Activated CD8-positive, alpha-beta T cell treated with anti-CD3 and anti-CD28 coated beads, Interleukin-2, amount 10 ng/mL, durations not matched to agents 7 days and 5 days (primary cell): ENCODE data around the gene RDH14. TPM values are rescaled to one million over a fixed set of nuclear protein-coding genes. Genes with fewer than 3 reads are reported as not detected.

Experiments
- ATAC-seq: fragments of 150-1000 bp; cut with Tn5 transposase; one replicate; pipeline ENCODE4 v1.10.0; 2021; ENCODE audit warnings: moderate library complexity
- CTCF ChIA-PET: fragments of 350-600 bp; sonication (Branson Sonifier 250); formaldehyde crosslinking; loops from one replicate; lab custom pipeline; 2021; ENCODE audit warnings: antibody characterized with exemption; lab: Charles Lee
- POLR2A ChIA-PET: fragments of 350-600 bp; sonication (Branson Sonifier 250); formaldehyde crosslinking; loops from one replicate; lab custom pipeline; 2021; ENCODE audit warnings: antibody characterized with exemption; lab: Charles Lee
- DNase-seq: peaks from one replicate; pipeline ENCODE4 v3.0.0-alpha.2; 2020
- H3K27ac Mint-ChIP-seq: one replicate; pipeline ENCODE4 v1.8.0; 2021; ENCODE audit warnings: mild to moderate bottlenecking, mixed read lengths
- H3K27me3 Mint-ChIP-seq: one replicate; pipeline ENCODE4 v1.8.0; 2021; ENCODE audit warnings: low read depth, mixed read lengths
- H3K36me3 Mint-ChIP-seq: one replicate; pipeline ENCODE4 v1.8.0; 2021; ENCODE audit warnings: low read depth, mixed read lengths
- H3K4me1 Mint-ChIP-seq: one replicate; pipeline ENCODE4 v1.8.0; 2021; ENCODE audit warnings: low read depth, mixed read lengths
- H3K4me3 Mint-ChIP-seq: one replicate; pipeline ENCODE4 v1.8.0; 2021; ENCODE audit warnings: mild to moderate bottlenecking, mixed read lengths
- H3K9me3 Mint-ChIP-seq: one replicate; pipeline ENCODE4 v1.8.0; 2022; ENCODE audit warnings: mixed read lengths; ENCODE audit not compliant: insufficient read depth
- total RNA-seq, 2 experiments: library from RNA; stranded (reverse); gene quantifications; one replicate each; pipeline ENCODE4 v1.2.3, GENCODE V29; 2021

The RDH14 gene, protein sequence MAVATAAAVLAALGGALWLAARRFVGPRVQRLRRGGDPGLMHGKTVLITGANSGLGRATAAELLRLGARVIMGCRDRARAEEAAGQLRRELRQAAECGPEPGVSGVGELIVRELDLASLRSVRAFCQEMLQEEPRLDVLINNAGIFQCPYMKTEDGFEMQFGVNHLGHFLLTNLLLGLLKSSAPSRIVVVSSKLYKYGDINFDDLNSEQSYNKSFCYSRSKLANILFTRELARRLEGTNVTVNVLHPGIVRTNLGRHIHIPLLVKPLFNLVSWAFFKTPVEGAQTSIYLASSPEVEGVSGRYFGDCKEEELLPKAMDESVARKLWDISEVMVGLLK
- 10 to 100 TPM; 14.6 to 15.7 TPM for total RNA-seq

DNA sequence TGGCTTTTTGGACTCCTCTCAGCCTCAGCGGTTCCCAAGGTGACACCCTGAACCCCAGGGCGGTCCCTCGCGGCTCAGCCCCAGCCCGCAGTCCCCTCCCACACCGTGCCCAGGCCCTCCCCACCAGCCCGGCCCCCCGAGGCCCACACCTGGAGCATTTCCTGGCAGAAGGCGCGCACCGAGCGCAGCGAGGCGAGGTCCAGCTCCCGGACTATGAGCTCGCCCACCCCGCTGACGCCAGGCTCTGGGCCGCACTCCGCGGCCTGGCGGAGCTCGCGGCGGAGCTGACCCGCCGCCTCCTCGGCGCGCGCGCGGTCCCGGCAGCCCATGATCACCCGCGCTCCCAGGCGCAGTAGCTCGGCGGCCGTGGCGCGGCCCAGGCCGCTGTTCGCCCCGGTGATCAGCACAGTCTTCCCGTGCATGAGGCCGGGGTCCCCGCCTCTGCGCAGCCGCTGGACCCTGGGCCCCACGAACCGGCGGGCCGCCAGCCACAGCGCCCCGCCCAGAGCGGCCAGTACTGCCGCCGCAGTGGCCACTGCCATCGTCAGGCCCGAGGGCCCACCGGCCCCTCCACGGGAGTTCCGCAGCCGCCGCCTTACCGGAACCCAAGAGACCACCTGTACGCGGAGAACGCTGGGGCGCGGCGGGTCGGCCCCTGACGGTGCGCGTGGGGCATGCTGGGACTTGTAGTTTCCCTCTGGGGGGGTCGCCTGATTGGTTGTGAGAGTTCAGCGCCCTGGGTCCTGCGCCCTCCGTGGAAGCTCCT lies at the start of gene RDH14:
Gene RDH14 (minus strand): TSS at position 623 of the 766 bp plus-strand sequence. CDS start 81 bp downstream, at position 542.
- Mint-ChIP-seq H3K27me3 (no peaks in the 10 kb centered on the region), H3K36me3 (peaks cover 53% of the 10 kb centered on the region), H3K4me3 (peak within 1 kb of the TSS; percentile 89), H3K4me1 (peaks cover 34% of the 10 kb centered on the region), H3K27ac (peak within 1 kb of the TSS; percentile 96), H3K9me3 (no peaks in the 10 kb centered on the region)
- ChIA-PET POLR2A (interaction anchor here (0.5 to 1.8 kb wide), 12 partner anchors 8 to 1341 kb away, joined by 3 to 11 read pairs (median 3); partner anchors contain the start of gene TTC32), CTCF (interaction anchor here (0.8 to 1.4 kb wide), 6 partner anchors 12 to 42 kb away, joined by 3 to 8 read pairs (median 4); no protein-coding TSS in a partner anchor)
- peak; percentile 95 for DNase-seq
- ATAC-seq = peak; percentile 92

DNA sequence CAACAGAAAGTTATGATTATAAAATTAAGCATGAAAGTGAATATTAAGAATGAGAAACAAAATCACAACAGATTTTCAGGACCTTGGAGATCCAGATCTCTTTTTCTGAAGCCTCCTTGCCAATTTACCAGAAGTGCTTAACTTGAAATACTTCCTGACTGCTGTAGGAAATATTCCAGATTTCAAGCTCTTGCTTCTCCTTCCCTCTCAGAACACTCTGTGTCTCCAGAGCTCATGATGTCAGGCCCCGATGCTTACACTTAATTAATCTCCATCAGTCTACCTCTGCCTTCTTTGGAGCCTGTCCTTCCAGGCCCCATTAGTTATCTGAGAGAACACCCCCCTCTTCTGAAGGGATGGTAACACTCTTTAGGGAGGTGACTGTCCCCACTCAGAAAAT lies 49.6 kb upstream of the RDH14 start:
- no peak overlapping the region for H3K27ac Mint-ChIP-seq
- no peaks in the 10 kb centered on the region for H3K27me3 Mint-ChIP-seq
- no peaks in the 10 kb centered on the region for H3K9me3 Mint-ChIP-seq
- H3K36me3 Mint-ChIP-seq = no peaks in the 10 kb centered on the region
- ChIA-PET CTCF (interaction anchor here (1.1 kb wide), 1 partner anchor 51 kb away, joined by 3 read pairs; no protein-coding TSS in a partner anchor), POLR2A (no interaction called here)
- ATAC-seq = no peak
- no peak overlapping the region for H3K4me3 Mint-ChIP-seq
- DNase-seq = no peak
- H3K4me1 Mint-ChIP-seq = peaks cover 2% of the 10 kb centered on the region

DNA sequence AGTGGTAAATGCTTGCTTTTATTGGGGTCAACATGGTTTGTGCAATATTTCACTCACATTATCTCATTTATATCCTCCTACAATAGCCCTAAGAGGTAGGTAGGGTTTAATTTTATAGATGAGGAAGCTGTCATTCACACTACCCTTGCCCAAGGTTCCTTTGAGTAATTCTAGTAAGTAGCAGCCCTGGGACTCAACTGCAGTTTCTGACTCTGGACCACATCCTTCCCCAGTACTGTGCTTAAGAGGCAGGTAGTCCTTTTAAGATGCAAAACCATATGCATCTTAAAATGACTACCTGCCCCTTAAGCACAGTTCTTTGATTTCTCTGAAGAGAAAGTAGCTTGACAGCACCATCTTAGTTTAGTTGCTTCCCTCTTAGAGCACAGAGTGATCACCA lies 44.7 kb upstream of the RDH14 start:
- peaks cover 5% of the 10 kb centered on the region for H3K4me1 Mint-ChIP-seq
- POLR2A ChIA-PET = interaction anchor here (0.8 kb wide), 1 partner anchor 44 kb away, joined by 3 read pairs; no protein-coding TSS in a partner anchor
- H3K9me3 Mint-ChIP-seq = no peaks in the 10 kb centered on the region
- no peak overlapping the region for H3K4me3 Mint-ChIP-seq
- H3K27ac Mint-ChIP-seq = no peak overlapping the region
- DNase-seq = no peak
- H3K36me3 Mint-ChIP-seq = no peaks in the 10 kb centered on the region
- no peaks in the 10 kb centered on the region for H3K27me3 Mint-ChIP-seq
- CTCF ChIA-PET = interaction anchor here (1.0 to 1.1 kb wide), 2 partner anchors 10 to 145 kb away, joined by 3 read pairs; no protein-coding TSS in a partner anchor
- ATAC-seq = no peak

DNA sequence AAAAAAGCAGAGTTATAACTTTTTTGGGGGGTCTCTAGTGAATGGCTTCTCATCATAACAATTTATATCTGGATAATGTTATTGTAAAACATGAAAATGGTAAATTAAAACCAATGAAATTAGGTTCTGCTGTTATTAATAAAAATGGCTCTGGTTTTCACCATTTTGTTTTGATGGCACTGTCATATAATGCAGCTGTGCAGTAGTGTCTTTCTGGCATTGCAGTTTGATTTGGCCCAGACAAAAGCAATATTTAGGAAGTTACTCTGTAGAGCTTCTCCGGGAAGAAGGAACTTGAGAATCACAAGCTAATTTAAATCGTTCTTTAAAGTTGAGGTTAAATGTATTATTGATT lies 44.1 kb upstream of the RDH14 start:
- ATAC-seq = no peak
- no peaks in the 10 kb centered on the region for H3K9me3 Mint-ChIP-seq
- no peak for DNase-seq
- CTCF ChIA-PET = no interaction called here
- H3K36me3 Mint-ChIP-seq = no peaks in the 10 kb centered on the region
- H3K27me3 Mint-ChIP-seq = no peaks in the 10 kb centered on the region
- peaks cover 5% of the 10 kb centered on the region for H3K4me1 Mint-ChIP-seq
- H3K4me3 Mint-ChIP-seq = no peak overlapping the region
- POLR2A ChIA-PET = no interaction called here
- no peak overlapping the region for H3K27ac Mint-ChIP-seq

DNA sequence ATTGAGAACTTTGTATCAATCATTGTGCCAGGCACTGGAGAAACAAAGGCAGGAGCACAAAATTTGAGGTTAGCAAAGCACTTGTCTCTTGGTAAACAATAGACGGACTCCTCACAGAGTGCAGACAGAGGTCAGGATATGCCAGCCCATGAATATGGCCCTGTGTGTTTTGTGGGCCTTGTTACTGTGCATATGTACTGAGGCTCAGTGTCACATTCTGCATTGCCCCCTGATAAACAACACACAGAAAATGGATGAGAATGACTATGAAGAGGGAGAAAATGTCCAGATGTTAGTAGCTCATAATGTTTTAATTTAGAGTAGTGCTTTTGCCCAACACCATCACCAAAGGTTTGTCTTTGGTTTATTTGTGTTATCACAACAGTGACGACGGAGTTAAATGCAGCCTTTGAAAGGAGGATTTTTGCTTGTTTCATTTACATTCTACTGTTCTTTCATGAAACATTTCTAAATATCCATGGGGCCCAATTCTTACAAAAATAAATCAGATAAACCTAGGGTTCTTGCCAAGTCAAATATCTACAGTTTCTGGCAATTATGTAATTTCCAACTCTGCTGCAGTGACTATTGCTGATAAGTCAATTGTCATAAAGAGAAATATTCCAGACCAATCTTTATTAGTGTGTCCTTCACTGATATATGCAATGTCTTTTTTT lies 43.5 kb upstream of the RDH14 start:
- POLR2A ChIA-PET = no interaction called here
- H3K4me1 Mint-ChIP-seq = peaks cover 5% of the 10 kb centered on the region
- no peak overlapping the region for H3K4me3 Mint-ChIP-seq
- no peaks in the 10 kb centered on the region for H3K36me3 Mint-ChIP-seq
- ATAC-seq (no peak), DNase-seq (no peak)
- no peaks in the 10 kb centered on the region for H3K27me3 Mint-ChIP-seq
- no peak overlapping the region for H3K27ac Mint-ChIP-seq
- H3K9me3 Mint-ChIP-seq = no peaks in the 10 kb centered on the region
- CTCF ChIA-PET = no interaction called here

DNA sequence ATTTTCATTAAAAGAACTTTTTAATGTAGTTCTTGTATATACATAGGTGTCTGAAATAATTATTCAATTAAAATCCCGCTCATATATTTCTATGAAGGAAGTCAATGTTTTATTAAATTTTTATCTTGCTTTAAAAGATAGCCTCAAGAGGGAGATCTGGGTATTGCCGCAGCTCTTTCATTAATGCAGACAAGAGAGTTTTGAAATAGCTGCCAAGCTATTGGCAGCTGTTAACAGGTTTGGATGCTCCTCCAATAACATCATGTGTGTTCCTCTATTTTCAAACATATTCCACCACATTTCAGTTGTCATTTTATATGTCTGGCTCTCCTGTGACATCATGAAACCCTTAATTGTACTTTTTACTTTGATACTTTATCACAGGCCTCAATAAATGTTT lies 41.8 kb upstream of the RDH14 start:
- ATAC-seq = no peak
- no peaks in the 10 kb centered on the region for H3K36me3 Mint-ChIP-seq
- no peaks in the 10 kb centered on the region for H3K27me3 Mint-ChIP-seq
- CTCF ChIA-PET = no interaction called here
- no peak for DNase-seq
- POLR2A ChIA-PET = no interaction called here
- no peaks in the 10 kb centered on the region for H3K9me3 Mint-ChIP-seq
- H3K27ac Mint-ChIP-seq = no peak overlapping the region
- peaks cover 5% of the 10 kb centered on the region for H3K4me1 Mint-ChIP-seq
- no peak overlapping the region for H3K4me3 Mint-ChIP-seq

DNA sequence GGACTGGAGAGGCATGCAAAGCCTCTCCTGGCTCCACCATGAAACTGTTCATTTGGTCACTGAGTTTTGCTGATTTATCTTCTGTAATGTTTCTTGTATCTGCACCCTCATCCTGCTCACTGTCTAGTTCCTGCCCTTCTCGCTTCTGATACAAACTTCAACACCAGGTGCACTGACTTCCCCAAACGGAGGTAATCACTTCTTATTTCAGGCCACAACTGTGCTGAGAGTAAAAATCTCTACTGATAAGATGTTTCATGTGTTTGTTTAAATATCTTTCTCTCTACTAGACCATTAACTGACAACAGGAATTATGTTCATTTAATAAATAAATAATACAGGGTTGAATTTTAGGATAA lies 39.8 kb upstream of the RDH14 start:
- H3K4me1 Mint-ChIP-seq = peaks cover 3% of the 10 kb centered on the region
- ChIA-PET CTCF (no interaction called here), POLR2A (no interaction called here)
- ATAC-seq (no peak), DNase-seq (no peak)
- no peaks in the 10 kb centered on the region for H3K9me3 Mint-ChIP-seq
- no peaks in the 10 kb centered on the region for H3K36me3 Mint-ChIP-seq
- H3K4me3 Mint-ChIP-seq = no peak overlapping the region
- H3K27me3 Mint-ChIP-seq = no peaks in the 10 kb centered on the region
- H3K27ac Mint-ChIP-seq = no peak overlapping the region

DNA sequence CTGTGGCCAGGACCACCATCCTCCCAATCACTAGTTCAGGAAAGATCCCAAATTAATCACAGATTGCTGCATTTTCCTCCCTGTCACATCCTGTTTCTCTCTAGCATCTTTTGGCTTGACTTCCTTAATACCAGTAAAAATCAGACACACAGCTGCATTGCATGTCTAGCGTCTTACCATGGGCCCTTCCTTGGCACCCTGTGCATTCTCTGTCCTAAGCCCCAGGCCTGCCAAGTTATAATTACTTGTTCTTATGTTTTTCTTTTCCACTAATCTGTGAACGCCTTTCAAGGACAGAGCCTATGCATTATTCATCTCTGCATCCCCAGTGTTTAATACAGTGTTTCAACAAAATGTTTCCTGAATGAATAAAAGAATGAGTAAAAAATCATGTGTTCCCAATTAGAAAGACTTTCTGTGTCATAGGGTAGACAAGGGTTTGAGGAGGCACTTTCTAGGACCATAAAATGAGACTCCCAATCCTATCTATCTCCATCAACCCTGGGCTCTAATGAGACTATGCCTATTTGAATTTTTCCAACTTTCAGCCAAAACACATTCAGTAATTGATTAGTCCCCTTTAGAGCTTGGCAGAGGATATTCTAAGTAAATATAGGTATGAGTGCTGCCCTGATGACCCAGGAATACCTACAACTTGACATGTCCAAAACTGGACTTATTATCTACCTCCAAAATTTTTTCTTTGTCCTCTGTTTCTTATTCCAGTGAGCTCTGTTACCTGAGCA lies 39.2 kb upstream of the RDH14 start:
- no peaks in the 10 kb centered on the region for H3K9me3 Mint-ChIP-seq
- DNase-seq = no peak
- no peak overlapping the region for H3K27ac Mint-ChIP-seq
- peaks cover 2% of the 10 kb centered on the region for H3K4me1 Mint-ChIP-seq
- CTCF ChIA-PET = no interaction called here
- H3K36me3 Mint-ChIP-seq = no peaks in the 10 kb centered on the region
- H3K27me3 Mint-ChIP-seq = no peaks in the 10 kb centered on the region
- no peak overlapping the region for H3K4me3 Mint-ChIP-seq
- POLR2A ChIA-PET = no interaction called here
- no peak for ATAC-seq

DNA sequence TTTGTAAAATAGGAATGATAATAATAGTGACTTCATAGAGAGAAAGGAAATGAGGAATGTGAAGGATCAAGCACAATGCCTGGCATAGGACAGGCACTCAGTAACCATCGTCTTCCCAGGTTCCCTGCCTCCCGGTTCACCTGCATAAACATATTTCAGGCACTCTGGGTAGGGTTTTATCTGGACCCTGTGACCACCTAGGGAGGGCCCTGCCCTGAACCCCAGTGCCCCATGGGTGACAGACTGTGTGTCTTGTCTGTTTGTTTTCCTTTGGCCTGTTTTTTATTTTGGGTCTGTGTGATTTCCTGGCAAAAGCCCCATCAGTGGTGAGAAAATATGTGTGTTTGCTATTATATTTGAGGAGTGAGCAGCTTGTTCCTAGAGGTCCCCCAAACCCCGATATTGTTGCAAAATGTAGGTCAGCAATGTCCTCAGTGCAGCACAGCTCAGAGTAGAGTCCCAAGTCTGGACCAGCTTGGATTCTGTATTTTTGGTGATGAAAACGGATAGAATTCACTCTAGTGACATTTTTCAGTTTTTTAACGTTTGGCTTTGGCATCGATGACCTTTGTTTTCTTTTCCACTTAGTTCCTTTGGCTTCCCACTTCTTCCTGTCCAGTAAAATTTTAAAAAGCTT lies 38.5 kb upstream of the RDH14 start:
- Mint-ChIP-seq H3K27me3 (no peaks in the 10 kb centered on the region), H3K9me3 (no peaks in the 10 kb centered on the region), H3K4me3 (no peak overlapping the region), H3K27ac (no peak overlapping the region), H3K4me1 (no peaks in the 10 kb centered on the region), H3K36me3 (no peaks in the 10 kb centered on the region)
- DNase-seq (no peak), ATAC-seq (no peak)
- ChIA-PET POLR2A (no interaction called here), CTCF (no interaction called here)

DNA sequence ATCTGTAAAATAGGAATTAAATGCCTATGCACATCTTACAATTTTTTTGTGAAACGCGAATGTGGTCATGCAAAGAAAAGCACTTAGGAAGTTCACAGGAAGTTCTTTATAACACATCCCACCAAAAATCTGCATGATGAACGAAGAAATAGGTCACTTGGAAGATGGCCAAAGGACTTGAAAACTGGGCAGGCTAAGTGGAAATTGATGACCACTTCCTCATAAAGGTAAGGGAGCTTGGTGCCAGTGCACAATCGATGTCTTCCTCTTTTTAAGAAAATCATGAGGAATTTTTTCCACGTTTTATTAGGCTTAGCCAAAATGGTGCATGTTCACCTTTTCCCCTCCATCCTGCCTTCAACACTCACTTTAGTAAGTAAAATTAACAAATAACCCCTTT lies 37.2 kb upstream of the RDH14 start:
- POLR2A ChIA-PET = no interaction called here

DNA sequence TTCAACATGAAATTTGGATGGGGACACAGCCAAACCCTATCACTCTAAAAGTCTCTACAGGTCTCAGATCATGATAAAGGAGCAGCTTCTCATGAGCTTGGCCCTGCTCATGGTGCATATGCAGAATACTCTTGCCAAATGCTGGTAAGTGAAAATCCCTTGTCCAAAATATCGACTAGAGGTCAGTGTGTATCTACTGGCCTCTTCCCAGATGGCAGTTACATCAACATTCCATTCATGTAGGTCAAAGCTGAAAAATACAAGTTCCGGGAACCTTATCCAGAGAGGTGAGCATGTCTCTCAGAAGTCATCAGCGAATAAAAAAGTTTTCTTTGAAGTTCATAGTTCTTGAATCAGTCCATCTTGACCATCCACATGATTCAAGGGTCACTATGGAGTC lies 36.5 kb upstream of the RDH14 start:
- no peaks in the 10 kb centered on the region for H3K9me3 Mint-ChIP-seq
- DNase-seq = no peak
- no peak overlapping the region for H3K27ac Mint-ChIP-seq
- no peak overlapping the region for H3K4me3 Mint-ChIP-seq
- no peaks in the 10 kb centered on the region for H3K27me3 Mint-ChIP-seq
- CTCF ChIA-PET = no interaction called here
- no peaks in the 10 kb centered on the region for H3K36me3 Mint-ChIP-seq
- POLR2A ChIA-PET = no interaction called here
- H3K4me1 Mint-ChIP-seq = no peaks in the 10 kb centered on the region
- no peak for ATAC-seq

More for the DNA sequence above, 37.2 kb upstream of the RDH14 start:
- Mint-ChIP-seq H3K27ac (no peak overlapping the region), H3K9me3 (no peaks in the 10 kb centered on the region), H3K27me3 (no peaks in the 10 kb centered on the region), H3K36me3 (no peaks in the 10 kb centered on the region), H3K4me3 (no peak overlapping the region), H3K4me1 (no peaks in the 10 kb centered on the region)
- DNase-seq = no peak
- CTCF ChIA-PET = no interaction called here
- no peak for ATAC-seq
